HCT116 (cell line): ENCODE data around the gene KSR2. TPM values are rescaled to one million over a fixed set of nuclear protein-coding genes. Genes with fewer than 3 reads are reported as not detected.

Experiments used
- ATAC-seq: fragments of 200-7000 bp; cut with Tn5 transposase; 2 replicates; pipeline ENCODE4 v1.9.1; 2020; ENCODE audit warnings: mild to moderate bottlenecking, moderate library complexity
- BruUV-seq: library from RNA; stranded (reverse); fragments of 400-500 nt; replicated peaks from 2 replicates; lab custom pipeline; 2021; lab: Mats Ljungman, UMichigan
- CTCF ChIA-PET: fragments of 300-600 bp; sonication (Branson Sonifier 250); formaldehyde crosslinking; loops from one replicate; lab custom pipeline; 2021; ENCODE audit warnings: antibody characterized with exemption; lab: Charles Lee
- POLR2A ChIA-PET: fragments of 300-600, 350-600 bp; sonication (Branson Sonifier 250); formaldehyde crosslinking; loops from one replicate; lab custom pipeline; 2021; ENCODE audit warnings: antibody characterized with exemption; lab: Charles Lee
- RAD21 ChIA-PET, 2 experiments: fragments of 300-600 bp; sonication (Branson Sonifier 250); formaldehyde crosslinking; loops; one replicate each; lab custom pipeline; 2023; ENCODE audit warnings: low total read pairs in 2 of 2; ENCODE audit not compliant: uncharacterized antibody in 2 of 2, unreplicated experiment in 2 of 2, low non-redundant PET in 1 of 2; lab: Charles Lee
- DNase-seq: peaks from one replicate; pipeline ENCODE4 v3.0.0-alpha.2; 2010; ENCODE audit warnings: low read depth, low spot score
- H2AFZ ChIP-seq: fragments of 200-600 bp; shearing (Covaris generic), sonication (generic); 2 replicates; pipeline ENCODE4 v1.6.1; 2017; ENCODE audit warnings: low read depth, mixed run types, mixed read lengths, antibody characterized with exemption, low read length; ENCODE audit not compliant: poor library complexity, severe bottlenecking
- H3K27ac ChIP-seq: 2 replicates; pipeline ENCODE4 v1.5.1; 2012; ENCODE audit warnings: low read depth, low read length
- H3K27me3 ChIP-seq: fragments of 200-600 bp; sonication (generic); 2 replicates; pipeline ENCODE4 v1.6.1; 2016; ENCODE audit warnings: mixed run types, low read length, mixed read lengths; ENCODE audit not compliant: insufficient read depth
- H3K36me3 ChIP-seq, 2 experiments: fragments of 200-500 bp in 1 of 2; fragments of 200-600 bp in 1 of 2; sonication (Bioruptor generic) in 1 of 2; sonication (generic) in 1 of 2; 2 replicates each; pipeline versions ENCODE4 v1.5.1 to v1.6.1; 2014 to 2016; ENCODE audit warnings: low read length in 2 of 2, inconsistent platforms in 1 of 2, mixed read lengths in 1 of 2, mixed run types in 1 of 2; ENCODE audit not compliant: insufficient read depth in 2 of 2, control insufficient read depth in 1 of 2
- H3K4me1 ChIP-seq, 2 experiments: fragments of 200-600 bp in 1 of 2; sonication (generic) in 1 of 2; 2 replicates each; pipeline versions ENCODE4 v1.5.1 to v1.6.1; 2012 to 2017; ENCODE audit warnings: low read length in 2 of 2, inconsistent platforms in 1 of 2, mild to moderate bottlenecking in 1 of 2, mixed read lengths in 1 of 2, mixed run types in 1 of 2, moderate library complexity in 1 of 2; ENCODE audit not compliant: insufficient read depth in 2 of 2, control insufficient read depth in 1 of 2
- H3K4me2 ChIP-seq: fragments of 200-600 bp; sonication (generic); 2 replicates; pipeline ENCODE4 v1.6.1; 2017; ENCODE audit warnings: mixed run types, low read length, mixed read lengths
- H3K4me3 ChIP-seq, 2 experiments: fragments of 200-600 bp in 1 of 2; sonication (generic) in 1 of 2; replicated peaks in 1 of 2; 2 replicates each; pipeline ENCODE4 v1.5.1; 2011 to 2016; ENCODE audit warnings: low read length in 2 of 2, control low read depth in 1 of 2, low read depth in 1 of 2, mild to moderate bottlenecking in 1 of 2, mixed read lengths in 1 of 2, mixed run types in 1 of 2
- H3K79me2 ChIP-seq: fragments of 200-600 bp; sonication (generic); 2 replicates; pipeline ENCODE4 v1.6.1; 2017; ENCODE audit warnings: mild to moderate bottlenecking, mixed run types, low read length, moderate library complexity, mixed read lengths; ENCODE audit not compliant: insufficient read depth
- H3K9ac ChIP-seq: fragments of 200-600 bp; sonication (generic); 2 replicates; pipeline ENCODE4 v1.6.1; 2016; ENCODE audit warnings: low read length, mixed read lengths
- H3K9me2 ChIP-seq: fragments of 200-600 bp; sonication (generic), shearing (Covaris generic); 2 replicates; pipeline ENCODE4 v1.6.1; 2017; ENCODE audit warnings: mixed run types, mild to moderate bottlenecking, moderate library complexity; ENCODE audit not compliant: insufficient read depth
- H3K9me3 ChIP-seq, 2 experiments: fragments of 200-500 bp in 1 of 2; fragments of 200-600 bp in 1 of 2; sonication (Bioruptor generic) in 1 of 2; sonication (generic) in 1 of 2; 2 replicates each; pipeline ENCODE4 v1.6.1; 2014 to 2017; ENCODE audit warnings: low read length in 2 of 2, mixed read lengths in 2 of 2, inconsistent platforms in 1 of 2, low read depth in 1 of 2, mild to moderate bottlenecking in 1 of 2, mixed run types in 1 of 2, moderate library complexity in 1 of 2; ENCODE audit not compliant: control insufficient read depth in 1 of 2, insufficient read depth in 1 of 2
- H4K20me1 ChIP-seq: fragments of 200-600 bp; sonication (generic), shearing (Covaris generic); 2 replicates; pipeline ENCODE4 v1.6.1; 2017; ENCODE audit warnings: mixed run types, mild to moderate bottlenecking, moderate library complexity; ENCODE audit not compliant: insufficient read depth
- CBX3 ChIP-seq: IDR thresholded peaks from 2 replicates; pipeline ENCODE4 v1.6.1; 2012; ENCODE audit warnings: low read depth
- CEBPB ChIP-seq: IDR thresholded peaks from 2 replicates; pipeline ENCODE4 v1.6.1; 2012; ENCODE audit warnings: low read depth
- CTCF ChIP-seq, 3 experiments: fragments of 200-600 bp in 1 of 3; sonication (generic) in 1 of 3; IDR thresholded peaks in 2 of 3; conservative IDR thresholded peaks in 1 of 3; 2 replicates each; pipeline ENCODE4 v1.5.1; 2012 to 2017; ENCODE audit warnings: low read depth in 2 of 3, low read length in 2 of 3, antibody characterized with exemption in 1 of 3, borderline replicate concordance in 1 of 3, control low read depth in 1 of 3, mild to moderate bottlenecking in 1 of 3, mixed read lengths in 1 of 3, mixed run types in 1 of 3, moderate library complexity in 1 of 3; ENCODE audit not compliant: insufficient read depth in 1 of 3
- EGR1 ChIP-seq: IDR thresholded peaks from 2 replicates; pipeline ENCODE4 v1.6.1; 2012; ENCODE audit warnings: low read depth
- ELF1 ChIP-seq: IDR thresholded peaks from 2 replicates; pipeline ENCODE4 v1.6.1; 2012; ENCODE audit warnings: low read depth, borderline replicate concordance
- EZH2 ChIP-seq: fragments of 200-600 bp; sonication (generic); IDR thresholded peaks from 2 replicates; pipeline ENCODE4 v1.6.1; 2017; ENCODE audit warnings: antibody characterized with exemption, mixed run types
- EZH2phosphoT487 ChIP-seq: fragments of 200-600 bp; IDR thresholded peaks from 2 replicates; pipeline ENCODE4 v1.6.1; 2018; ENCODE audit warnings: antibody characterized with exemption, borderline replicate concordance
- FOSL1 ChIP-seq: IDR thresholded peaks from 2 replicates; pipeline ENCODE4 v1.6.1; 2012; ENCODE audit warnings: low read depth
- JUND ChIP-seq: IDR thresholded peaks from 2 replicates; pipeline ENCODE4 v1.6.1; 2012
- MAX ChIP-seq: IDR thresholded peaks from 2 replicates; pipeline ENCODE4 v1.6.1; 2012
- POLR2AphosphoS5 ChIP-seq: IDR thresholded peaks from 2 replicates; pipeline ENCODE4 v1.6.1; 2011; ENCODE audit warnings: mild to moderate bottlenecking, low read depth, low read length, moderate library complexity
- RAD21 ChIP-seq: IDR thresholded peaks from 2 replicates; pipeline ENCODE4 v1.6.1; 2012; ENCODE audit warnings: low read depth, mild to moderate bottlenecking
- REST ChIP-seq: IDR thresholded peaks from 2 replicates; pipeline ENCODE4 v1.6.1; 2012; ENCODE audit warnings: low read depth
- SIN3A ChIP-seq: IDR thresholded peaks from 2 replicates; pipeline ENCODE4 v1.6.1; 2012; ENCODE audit warnings: low read depth
- SRF ChIP-seq: IDR thresholded peaks from 2 replicates; pipeline ENCODE4 v1.6.1; 2012; ENCODE audit warnings: low read depth
- TCF7L2 ChIP-seq: IDR thresholded peaks from 2 replicates; pipeline ENCODE4 v1.7.0; 2011; ENCODE audit warnings: borderline replicate concordance, inconsistent platforms; ENCODE audit not compliant: insufficient read depth, insufficient read length; ENCODE audit errors: extremely low read depth
- YY1 ChIP-seq: IDR thresholded peaks from 2 replicates; pipeline ENCODE4 v1.6.1; 2011; ENCODE audit warnings: low read length, low read depth, moderate library complexity, mild to moderate bottlenecking; ENCODE audit not compliant: insufficient replicate concordance; ENCODE audit errors: extremely low read depth
- ZBTB33 ChIP-seq: IDR thresholded peaks from 2 replicates; pipeline ENCODE4 v1.6.1; 2011; ENCODE audit warnings: mild to moderate bottlenecking, low read length, moderate library complexity; ENCODE audit not compliant: insufficient replicate concordance; ENCODE audit errors: extremely low read depth
- ZNF274 ChIP-seq: fragments of 200-500 bp; sonication (Bioruptor generic); IDR thresholded peaks from 2 replicates; pipeline ENCODE4 v1.6.1; 2014; ENCODE audit warnings: mild to moderate bottlenecking, low read depth, low read length, inconsistent platforms
- intact Hi-C: fragments of 100-400 bp; cut with micrococcal nuclease; formaldehyde crosslinking; loops from 2 replicates; pipeline ENCODE4 v1.10.0; 2022
- total RNA-seq: library from RNA; stranded (reverse); gene quantifications from one replicate; pipeline ENCODE4 v1.2.1, GENCODE V29; 2021; ENCODE audit not compliant: unreplicated experiment

KSR2 gene
- total RNA-seq, 1 experiment from 2014 or later: 10.1 TPM

- H2AFZ ChIP-seq: no peak overlapping the region
- BruUV-seq: no TSS peak
- ATAC-seq: no peak
These were observed 460.3 kb downstream of the KSR2 start for GRCh38 chr12:117508468-117508867.

More at GRCh38 chr12:117508468-117508867, 460.3 kb downstream of the KSR2 start:
- ChIA-PET CTCF (no interaction called here), RAD21 (no interaction called here), POLR2A (no interaction called here)
- no peaks in the 10 kb centered on the region for H4K20me1 ChIP-seq
- no peaks in the 10 kb centered on the region for H3K9me2 ChIP-seq
- TF ChIP-seq CTCF (IDR thresholded peaks at IDR 0.05 in 2 of 3, conservative IDR thresholded peaks at IDR 0.05 in 1 of 3; ENCODE audit: borderline replicate concordance in 1 of 3, insufficient read depth in 1 of 3, low read depth in 2 of 3, low read length in 2 of 3) (no peak), POLR2AphosphoS5 (no peak), ZNF274 (no peak), ZBTB33 (no peak), EGR1 (no peak), EZH2 (no peak), RAD21 (no peak), REST (no peak), YY1 (no peak), MAX (no peak), CBX3 (no peak), TCF7L2 (no peak), CEBPB (no peak), SIN3A (no peak), JUND (no peak), EZH2phosphoT487 (no peak), SRF (no peak), FOSL1 (no peak), ELF1 (no peak)
- H3K27ac ChIP-seq: no peak overlapping the region
- H3K27me3 ChIP-seq: no peaks in the 10 kb centered on the region
- H3K9ac ChIP-seq: no peak overlapping the region
- H3K36me3 ChIP-seq: no peaks in the 10 kb centered on the region
- no peak overlapping the region for H3K4me2 ChIP-seq
- DNase-seq: no peak
- no peaks in the 10 kb centered on the region for H3K79me2 ChIP-seq
- no peaks in the 10 kb centered on the region for H3K9me3 ChIP-seq
- intact Hi-C loops: no loop called here
- H3K4me1 ChIP-seq: no peaks in the 10 kb centered on the region
- no peak overlapping the region for H3K4me3 ChIP-seq
